ENCODE data around the gene GNG4.
"Not testable (repeated sequence)": the region's sequence is repeated elsewhere in the genome, so short reads cannot be mapped to it uniquely, and the experiment has no call there.

GNG4 gene

DNA sequence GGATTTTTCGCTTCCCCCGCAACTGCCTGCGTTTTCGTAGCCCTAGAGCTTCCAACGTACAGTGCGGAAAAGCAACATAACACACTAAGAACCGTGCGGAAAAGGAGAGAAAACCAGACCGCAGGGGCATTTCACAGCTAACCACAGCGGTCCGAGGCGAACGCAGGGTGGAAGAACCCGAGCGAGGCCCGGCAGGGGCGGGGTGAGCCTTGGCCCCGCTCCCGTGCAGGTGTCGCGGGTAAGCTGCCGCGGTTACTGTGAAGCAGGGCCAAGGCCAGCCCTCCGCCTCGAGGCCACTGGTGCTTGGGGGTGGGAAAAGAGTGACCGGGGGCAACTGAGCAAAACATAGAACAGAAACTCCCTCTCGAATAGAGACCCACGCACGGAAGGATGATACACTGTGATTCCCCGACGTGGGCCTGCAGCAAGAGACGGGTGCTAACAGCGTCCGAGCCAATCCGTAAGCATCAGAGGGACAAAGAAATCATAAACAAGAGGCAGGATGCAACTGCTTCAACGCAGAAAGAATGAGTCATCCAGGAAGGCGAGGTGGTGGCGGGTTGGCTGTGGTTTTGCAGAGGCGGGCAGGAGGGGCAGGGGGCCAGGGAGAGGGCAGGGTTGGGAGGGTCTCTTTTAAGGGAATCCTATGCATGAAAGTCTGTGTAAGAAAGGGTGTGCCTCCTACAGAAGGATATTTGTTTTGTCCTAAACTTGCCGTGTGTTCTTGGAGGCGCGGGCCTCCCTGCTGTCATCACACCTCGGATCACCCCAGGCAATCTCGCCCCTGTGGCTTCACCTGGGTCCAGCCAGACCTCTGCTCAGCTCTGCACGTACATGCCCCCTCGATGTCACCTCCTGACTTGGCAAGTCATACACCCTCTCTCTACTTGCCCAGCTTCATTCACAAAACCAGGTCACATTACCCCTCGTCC, 7.3 kb downstream of the GNG4 start:
- H3K27ac ChIP-seq: no peak overlapping the region

DNA sequence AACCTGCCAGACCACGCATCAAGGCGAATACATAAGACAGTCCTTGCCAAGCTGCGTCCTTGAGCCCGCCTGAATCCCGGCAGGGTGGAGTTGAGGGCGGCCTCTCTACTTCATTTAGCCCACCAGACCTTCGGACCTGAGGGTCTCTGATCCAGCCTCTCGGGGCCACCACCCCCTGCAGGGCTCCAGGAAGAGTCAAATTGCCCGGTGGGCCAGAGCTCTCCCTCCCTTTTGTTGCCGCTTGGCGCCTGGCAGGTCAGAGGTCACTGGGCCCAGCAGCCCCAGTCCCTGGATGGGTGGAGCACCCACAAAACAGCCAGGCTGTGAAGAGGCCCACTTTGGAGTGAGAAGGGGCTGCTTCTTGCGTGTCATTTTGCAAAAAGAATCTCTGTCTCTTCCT, 9.0 kb downstream of the GNG4 start:
- TF ChIP-seq, protein P1, sequence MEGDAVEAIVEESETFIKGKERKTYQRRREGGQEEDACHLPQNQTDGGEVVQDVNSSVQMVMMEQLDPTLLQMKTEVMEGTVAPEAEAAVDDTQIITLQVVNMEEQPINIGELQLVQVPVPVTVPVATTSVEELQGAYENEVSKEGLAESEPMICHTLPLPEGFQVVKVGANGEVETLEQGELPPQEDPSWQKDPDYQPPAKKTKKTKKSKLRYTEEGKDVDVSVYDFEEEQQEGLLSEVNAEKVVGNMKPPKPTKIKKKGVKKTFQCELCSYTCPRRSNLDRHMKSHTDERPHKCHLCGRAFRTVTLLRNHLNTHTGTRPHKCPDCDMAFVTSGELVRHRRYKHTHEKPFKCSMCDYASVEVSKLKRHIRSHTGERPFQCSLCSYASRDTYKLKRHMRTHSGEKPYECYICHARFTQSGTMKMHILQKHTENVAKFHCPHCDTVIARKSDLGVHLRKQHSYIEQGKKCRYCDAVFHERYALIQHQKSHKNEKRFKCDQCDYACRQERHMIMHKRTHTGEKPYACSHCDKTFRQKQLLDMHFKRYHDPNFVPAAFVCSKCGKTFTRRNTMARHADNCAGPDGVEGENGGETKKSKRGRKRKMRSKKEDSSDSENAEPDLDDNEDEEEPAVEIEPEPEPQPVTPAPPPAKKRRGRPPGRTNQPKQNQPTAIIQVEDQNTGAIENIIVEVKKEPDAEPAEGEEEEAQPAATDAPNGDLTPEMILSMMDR (conservative IDR thresholded peaks at IDR 0.05): no peak
- H3K27ac ChIP-seq: no peak overlapping the region

More for the DNA sequence above, 7.3 kb downstream of the GNG4 start:
- TF ChIP-seq, protein P1 (conservative IDR thresholded peaks at IDR 0.05): no peak

DNA sequence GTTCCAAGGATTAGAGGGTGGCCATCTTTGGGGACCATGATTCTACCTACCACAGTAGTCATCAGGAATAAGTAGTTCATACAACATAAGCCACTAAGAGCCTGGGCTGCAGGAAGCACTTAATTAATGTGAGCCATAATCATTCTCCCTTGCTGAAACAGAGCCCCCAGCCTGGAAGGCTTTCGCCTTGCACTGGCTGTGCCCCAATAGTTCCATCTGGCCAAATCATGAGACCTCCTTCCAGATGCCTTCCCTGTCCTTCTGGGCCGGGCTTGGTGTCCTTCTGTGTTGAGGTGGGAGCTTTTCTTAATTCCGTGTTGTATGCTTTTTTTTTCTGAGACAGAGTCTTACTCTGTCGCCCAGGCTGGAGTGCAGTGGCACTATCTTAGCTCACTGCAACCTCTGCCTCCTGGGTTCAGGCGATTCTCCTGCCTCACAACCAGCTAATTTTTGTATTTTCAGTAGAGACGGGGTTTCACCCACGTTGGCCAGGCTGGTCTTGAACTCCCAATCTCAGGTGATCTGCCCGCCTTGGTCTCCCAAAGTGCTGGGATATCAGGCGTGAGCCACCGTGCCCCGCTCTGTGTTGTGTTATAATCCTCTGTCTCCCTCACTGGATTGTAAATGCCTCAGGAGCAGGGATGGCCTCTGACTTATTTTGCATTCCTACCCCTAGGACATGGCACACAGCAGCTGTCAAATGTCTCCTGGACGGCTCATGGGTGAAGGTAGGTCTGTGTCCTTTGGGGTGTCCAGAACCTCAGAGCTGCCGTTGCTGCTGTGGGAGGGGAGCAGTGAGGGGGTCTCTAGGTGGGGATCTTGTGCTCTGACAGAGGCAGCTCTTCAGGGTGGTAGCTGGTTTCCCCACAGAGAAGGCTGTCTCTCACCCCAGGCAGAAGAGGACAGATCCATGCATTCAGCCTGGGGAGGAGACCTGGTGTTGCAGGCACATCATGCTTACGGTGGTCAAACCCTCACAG, 10.1 kb downstream of the GNG4 start:
- no peak overlapping the region for H3K27ac ChIP-seq
- TF ChIP-seq, protein P1 (conservative IDR thresholded peaks at IDR 0.05): no peak

DNA sequence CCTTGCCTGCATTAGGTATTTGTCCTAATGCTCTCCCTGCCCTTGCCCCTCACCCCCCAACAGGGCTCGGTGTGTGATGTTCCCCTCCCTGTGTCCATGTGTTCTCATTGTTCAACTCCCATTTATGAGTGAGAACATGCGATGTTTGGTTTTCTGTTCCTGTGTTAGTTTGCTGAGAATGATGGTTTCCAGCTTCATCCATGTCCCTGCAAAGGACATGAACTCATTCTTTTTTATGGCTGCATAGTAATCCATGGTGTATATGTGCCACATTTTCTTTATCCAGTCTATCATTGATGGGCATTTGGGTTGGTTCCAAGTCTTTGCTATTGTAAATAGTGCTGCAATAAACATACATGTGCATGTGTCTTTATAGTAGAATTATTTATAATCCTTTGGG, 11.0 kb downstream of the GNG4 start:
- not testable (repeated sequence) for H3K27ac ChIP-seq

DNA sequence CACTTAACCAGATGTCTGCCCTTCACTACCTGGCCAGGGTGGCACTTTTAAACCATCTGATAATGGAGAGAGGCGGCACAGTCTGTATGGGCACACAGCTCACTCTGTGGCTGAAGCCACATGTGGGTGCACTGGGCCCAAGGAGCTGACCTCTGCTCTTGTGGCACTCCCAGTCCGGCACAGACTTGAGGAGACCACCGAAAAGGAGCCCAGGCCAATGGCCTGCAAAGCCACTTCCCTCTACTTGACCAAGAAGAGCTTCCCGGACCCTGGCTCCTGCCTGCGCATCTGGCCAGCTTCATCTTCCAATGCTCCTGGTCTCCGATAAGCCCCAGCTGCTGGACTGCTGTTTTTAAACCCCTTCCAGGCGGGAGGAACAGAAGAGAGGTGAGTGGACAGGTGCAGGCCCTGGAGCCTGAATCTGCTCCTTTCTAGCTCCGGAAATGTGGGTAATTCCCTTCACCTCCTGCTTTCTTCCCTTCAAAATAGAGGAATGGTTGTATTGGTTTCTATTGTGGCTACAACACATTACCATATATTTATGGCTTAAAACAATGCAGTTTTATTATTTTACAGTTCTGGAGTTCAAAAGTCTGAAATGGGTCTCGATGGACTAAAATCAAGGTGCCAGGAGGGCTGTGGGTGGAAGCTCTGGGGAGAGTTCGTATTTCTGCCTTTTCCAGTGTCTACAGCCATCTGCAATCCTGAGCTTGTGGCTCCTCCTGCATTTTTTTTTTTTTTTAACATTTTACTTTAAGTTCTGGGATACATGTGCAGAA, 11.6 kb downstream of the GNG4 start:
- H3K27ac ChIP-seq: no peak overlapping the region

DNA sequence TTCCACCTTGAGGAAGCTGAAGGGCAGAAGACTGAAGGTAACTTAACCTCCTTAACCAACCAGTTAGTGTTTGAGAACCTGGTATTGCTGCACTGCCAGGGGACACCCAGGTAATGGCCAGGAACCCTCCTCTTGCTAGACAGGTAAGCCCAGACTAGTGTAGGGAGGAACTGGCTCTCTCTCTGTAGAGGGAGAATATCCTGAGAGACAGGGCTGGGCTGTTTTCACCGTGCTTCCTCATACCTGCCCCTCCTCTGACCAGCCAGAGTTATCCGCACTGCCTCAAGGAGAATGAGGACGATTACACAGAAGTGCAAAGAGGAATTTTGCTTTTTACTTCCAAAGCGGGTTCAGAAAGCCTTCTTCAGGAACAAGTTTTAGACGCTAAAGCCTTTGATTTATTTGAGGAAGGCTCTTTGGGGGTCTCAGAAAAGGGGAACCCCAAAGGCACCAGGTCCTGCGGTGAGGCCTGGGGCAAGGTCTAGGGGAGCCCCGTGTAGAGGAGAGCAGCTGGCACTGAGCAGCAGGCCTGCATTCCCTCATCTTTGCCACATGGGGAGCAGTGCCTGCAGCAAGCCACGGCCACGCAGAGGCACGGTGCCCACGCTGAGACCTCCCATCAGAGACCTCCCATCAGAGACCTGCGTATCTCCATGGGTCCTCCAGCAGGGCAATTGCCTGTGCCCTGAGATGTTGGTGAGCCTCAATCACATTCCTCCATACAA, 13.5 kb downstream of the GNG4 start:
- TF ChIP-seq, protein P1 (conservative IDR thresholded peaks at IDR 0.05): peak; percentile 11; the same call in 1 of the 2 replicates
- peak overlapping the region; percentile 52 for H3K27ac ChIP-seq

More for the DNA sequence above, 11.6 kb downstream of the GNG4 start:
- TF ChIP-seq, protein P1 (conservative IDR thresholded peaks at IDR 0.05): no peak

Measured in VCaP (cell line).